CD4-positive, alpha-beta T cell treated with Interleukin-4 for 1 hour (primary cell): ENCODE measurements around the gene CAST.
"Not testable (repeated sequence)": the region's sequence is repeated elsewhere in the genome, so short reads cannot be mapped to it uniquely, and the experiment has no call there.

Source experiments
- DNase-seq, 2 donors: peaks; one replicate each; pipeline ENCODE4 v3.0.0-alpha.2; 2020 to 2022

Gene CAST

GRCh38 chr5:96661855-96662724 is at the start of gene CAST:
TSS of gene CAST (plus strand) at chr5:96662376. CDS start at chr5:96662423, 47 bp downstream.
- peak; percentile 83 to 85 for DNase-seq

GRCh38 chr5:96614110-96614691 is 48.0 kb upstream of the CAST start:
- DNase-seq: peak; percentile 31 to 70

- no peak for DNase-seq
Observed at GRCh38 chr5:96615223-96615622, 47.0 kb upstream of the CAST start.

- no peak for DNase-seq
Observed at GRCh38 chr5:96616801-96617200, 45.4 kb upstream of the CAST start.

GRCh38 chr5:96618311-96619016 is 43.7 kb upstream of the CAST start:
- DNase-seq: not testable (repeated sequence)

- no peak for DNase-seq
Observed at GRCh38 chr5:96619946-96620345, 42.2 kb upstream of the CAST start.

GRCh38 chr5:96624596-96624995 is 37.6 kb upstream of the CAST start:
- no peak for DNase-seq

GRCh38 chr5:96625365-96625764 is 36.8 kb upstream of the CAST start:
- no peak for DNase-seq

- DNase-seq: no peak
Observed at GRCh38 chr5:96626956-96627355, 35.2 kb upstream of the CAST start.

- DNase-seq: peak in 1 of 2 donors; percentile 34
Observed at GRCh38 chr5:96627792-96628398, 34.3 kb upstream of the CAST start.

GRCh38 chr5:96628406-96628805 is 33.8 kb upstream of the CAST start:
- no peak for DNase-seq

GRCh38 chr5:96629774-96630173 is 32.4 kb upstream of the CAST start:
- DNase-seq: no peak

GRCh38 chr5:96633820-96634219 is 28.4 kb upstream of the CAST start:
- DNase-seq: no peak

GRCh38 chr5:96634881-96635280 is 27.3 kb upstream of the CAST start:
- DNase-seq: no peak

GRCh38 chr5:96636046-96636445 is 26.1 kb upstream of the CAST start:
- no peak for DNase-seq

- no peak for DNase-seq
Observed at GRCh38 chr5:96636594-96636993, 25.6 kb upstream of the CAST start.

GRCh38 chr5:96637196-96637595 is 25.0 kb upstream of the CAST start:
- DNase-seq: no peak

GRCh38 chr5:96638561-96638960 is 23.6 kb upstream of the CAST start:
- no peak for DNase-seq

- DNase-seq: no peak
Observed at GRCh38 chr5:96640696-96641095, 21.5 kb upstream of the CAST start.

- DNase-seq: no peak
Observed at GRCh38 chr5:96641368-96642280, 20.6 kb upstream of the CAST start.

- no peak for DNase-seq
Observed at GRCh38 chr5:96642281-96642640, 19.9 kb upstream of the CAST start.

GRCh38 chr5:96645091-96645490 is 17.1 kb upstream of the CAST start:
- no peak for DNase-seq
